GDM1 (cell line): ENCODE measurements around the gene YBX2.

Experiments
- DNase-seq: peaks from one replicate; lab custom pipeline; 2025; lab: John Stamatoyannopoulos, UW

YBX2 gene

GRCh38 chr17:7243453-7243729 lies 51.0 kb downstream of the YBX2 start:
- DNase-seq = no peak

DNA sequence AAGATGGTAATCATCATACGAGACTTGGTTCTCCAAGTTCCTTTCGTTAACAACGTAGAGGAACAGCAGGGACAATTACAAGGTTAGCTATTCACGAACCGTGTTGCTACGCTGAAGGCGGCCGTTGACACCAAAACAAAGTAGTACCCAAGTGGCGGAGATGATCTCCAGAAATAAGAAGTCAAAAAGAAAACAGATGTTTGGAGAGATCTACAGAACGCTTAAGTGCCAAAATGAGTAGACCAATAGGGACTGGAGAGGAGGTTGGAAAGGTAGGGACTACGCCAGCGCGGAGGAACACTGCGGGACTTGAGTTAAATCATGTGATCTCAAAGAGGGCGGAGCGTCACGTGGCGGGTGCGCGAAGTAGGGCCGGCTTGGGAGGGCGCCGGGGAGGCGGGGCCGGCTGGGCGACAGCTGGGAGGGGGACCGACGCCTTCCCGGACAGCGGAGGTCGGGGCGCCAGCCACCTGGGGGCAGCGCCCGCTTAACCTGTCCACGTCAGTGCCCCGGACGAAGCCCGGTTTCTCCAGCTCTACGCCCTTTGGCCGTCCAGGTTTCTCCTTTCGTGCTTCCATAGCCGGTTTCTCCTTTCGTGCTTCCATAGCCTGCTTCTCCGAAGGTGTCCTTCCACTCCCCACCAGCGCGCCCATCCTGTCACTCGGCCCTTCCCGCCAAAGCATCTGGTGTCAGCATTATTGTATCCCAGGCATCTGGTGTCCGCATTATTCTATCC lies 51.6 kb downstream of the YBX2 start:
- peak; percentile 87 for DNase-seq

- DNase-seq = peak; percentile 79
Observed at GRCh38 chr17:7241783-7242716, 52.4 kb downstream of the YBX2 start, which contains the start of gene GABARAP. TSS of gene GABARAP (minus strand) at chr17:7242449. CDS start at chr17:7242330, 119 bp downstream.

GRCh38 chr17:7241090-7241733 lies 53.2 kb downstream of the YBX2 start:
- DNase-seq = no peak

GRCh38 chr17:7240375-7240774 lies 54.1 kb downstream of the YBX2 start:
- no peak for DNase-seq

DNA sequence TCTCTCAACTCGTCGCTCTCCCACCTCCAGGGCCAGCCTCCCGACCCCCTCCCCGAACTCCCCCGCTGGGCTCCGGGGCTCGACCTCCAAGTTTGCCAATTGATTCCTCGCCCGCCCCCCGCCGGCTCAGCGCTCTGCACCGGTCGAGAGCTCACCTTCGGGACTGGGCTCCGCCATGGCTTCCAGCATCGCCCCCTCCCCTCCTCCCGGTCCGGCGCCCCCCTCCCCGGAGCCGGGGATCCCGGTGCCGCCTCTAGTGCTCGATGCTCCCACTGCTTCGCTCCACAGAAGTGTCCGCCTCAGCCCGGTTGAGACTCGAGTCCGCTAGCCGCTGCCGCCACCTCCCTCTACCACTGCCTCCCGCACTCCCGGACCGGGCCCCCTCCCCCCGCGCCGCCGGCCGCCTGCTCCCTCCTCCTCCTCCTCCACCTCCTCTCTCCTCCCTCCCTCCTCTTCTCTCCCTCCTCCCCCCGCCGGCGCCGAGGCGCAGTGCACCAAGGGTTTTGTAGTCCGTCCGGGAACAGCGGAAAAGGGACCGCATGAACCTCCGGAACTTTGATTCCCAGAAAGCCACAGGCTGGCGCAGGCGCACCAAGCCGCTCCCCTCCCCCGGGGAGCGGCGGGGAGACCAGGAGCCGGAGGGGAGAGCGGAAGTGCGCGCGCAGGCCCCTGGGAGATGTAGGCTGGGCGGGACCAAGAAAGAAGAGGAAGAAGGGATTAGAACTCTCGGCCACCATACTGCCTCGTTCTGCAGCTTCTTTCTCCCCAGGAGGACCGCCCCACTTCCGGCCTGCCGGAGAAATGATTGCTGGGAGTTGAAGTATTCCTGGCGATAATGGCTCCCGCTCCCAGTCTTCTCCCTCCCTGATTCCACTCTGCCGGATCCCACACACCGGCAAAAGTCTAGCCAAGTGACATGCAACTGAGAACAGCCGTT lies 55.1 kb downstream of the YBX2 start, which contains the start of gene PHF23:
Gene PHF23 (minus strand): TSS at position 367 of the 937 bp plus-strand sequence. CDS start 178 bp downstream, at position 189.
- DNase-seq = peak; percentile 99

GRCh38 chr17:7238420-7239090 lies 55.9 kb downstream of the YBX2 start:
- DNase-seq = no peak
